Body of pancreas (tissue), 4 donors: ENCODE measurements around the gene CDK8.

Source experiments
- CTCF ChIP-seq, 7 experiments: fragments of 450-650 bp in 4 of 7; fragments of 200-600 bp in 3 of 7; sonication (generic) in 3 of 7; IDR thresholded peaks; one replicate each; pipeline ENCODE4 v1.5.1; 2016 to 2019; ENCODE audit warnings: antibody characterized with exemption in 7 of 7
- POLR2A ChIP-seq, 3 donors: fragments of 450-650 bp; IDR thresholded peaks; one replicate each; pipeline ENCODE4 v1.6.1; 2016; ENCODE audit warnings: antibody characterized with exemption in 3 of 3, mild to moderate bottlenecking in 2 of 3

GRCh38 chr13:26340807-26341206 is 86.9 kb downstream of the CDK8 start:
- TF ChIP-seq CTCF (IDR thresholded peaks at IDR 0.05), result no peak
- TF ChIP-seq POLR2A (IDR thresholded peaks at IDR 0.05), result no peak
